GM12878 (cell line): ENCODE measurements around the gene NKD2.

Experiments
- CEBPB ChIP-seq, 2 experiments: fragments of 150-350 bp in 1 of 2; IDR thresholded peaks; 2 replicates each; pipeline ENCODE4 v1.6.1; 2012 to 2014; ENCODE audit warnings: low read depth in 2 of 2, low read length in 2 of 2, borderline replicate concordance in 1 of 2, inconsistent platforms in 1 of 2
- CREB1 ChIP-seq: IDR thresholded peaks from 2 replicates; pipeline ENCODE4 v1.6.1; 2012; ENCODE audit warnings: low read depth, mild to moderate bottlenecking, inconsistent platforms
- CTCF ChIP-seq, 3 experiments: IDR thresholded peaks in 2 of 3; conservative IDR thresholded peaks in 1 of 3; 2 replicates each; pipeline ENCODE4 v1.5.1; 2011; ENCODE audit warnings: low read depth in 3 of 3, low read length in 3 of 3, mild to moderate bottlenecking in 3 of 3, control low read depth in 2 of 3, moderate library complexity in 2 of 3, inconsistent platforms in 1 of 3, mixed read lengths in 1 of 3; ENCODE audit not compliant: control insufficient read depth in 2 of 3, insufficient read depth in 1 of 3; ENCODE audit errors: extremely low read depth in 1 of 3
- EP300 ChIP-seq, 2 experiments: fragments of 150-350 bp in 1 of 2; IDR thresholded peaks; 2 replicates each; pipeline ENCODE4 v1.6.1; 2011 to 2012; ENCODE audit warnings: low read depth in 2 of 2, low read length in 2 of 2, borderline replicate concordance in 1 of 2, improper control_type of control experiment in 1 of 2, inconsistent platforms in 1 of 2; ENCODE audit not compliant: control insufficient read depth in 1 of 2
- FOXK2 ChIP-seq: fragments of 450-650 bp; IDR thresholded peaks from 2 replicates; pipeline ENCODE4 v1.6.1; 2017; ENCODE audit warnings: mild to moderate bottlenecking, moderate library complexity
- SMC3 ChIP-seq: IDR thresholded peaks from 2 replicates; pipeline ENCODE4 v1.6.1; 2011; ENCODE audit warnings: low read length, improper control_type of control experiment, borderline replicate concordance
- SRF ChIP-seq, 2 experiments: IDR thresholded peaks; 2 replicates each; pipeline ENCODE4 v1.6.1; 2011; ENCODE audit warnings: low read depth in 2 of 2, low read length in 2 of 2, mild to moderate bottlenecking in 1 of 2, moderate library complexity in 1 of 2
- USF1 ChIP-seq: IDR thresholded peaks from 2 replicates; pipeline ENCODE4 v1.6.1; 2011; ENCODE audit warnings: borderline replicate concordance, low read depth, mild to moderate bottlenecking, moderate library complexity, mixed read lengths, low read length; ENCODE audit not compliant: insufficient read depth; ENCODE audit errors: extremely low read length
- YBX1 ChIP-seq: fragments of 450-650 bp; IDR thresholded peaks from 2 replicates; pipeline ENCODE4 v1.6.1; 2016; ENCODE audit warnings: antibody characterized with exemption
- YY1 ChIP-seq: IDR thresholded peaks from 2 replicates; pipeline ENCODE4 v1.6.1; 2011; ENCODE audit warnings: low read depth, mild to moderate bottlenecking, low read length

GRCh38 chr5:995318-995717 lies 13.3 kb upstream of the NKD2 start:
- TF ChIP-seq YBX1 (no peak), CREB1 (no peak), FOXK2 (no peak), EP300 (IDR thresholded peaks at IDR 0.05; ENCODE audit: borderline replicate concordance in 1 of 2, control insufficient read depth in 1 of 2, low read depth in 2 of 2, low read length in 2 of 2) (no peak), CTCF (IDR thresholded peaks at IDR 0.05 in 2 of 3, conservative IDR thresholded peaks at IDR 0.05 in 1 of 3; ENCODE audit: control insufficient read depth in 2 of 3, extremely low read depth in 1 of 3, insufficient read depth in 1 of 3, low read depth in 3 of 3, low read length in 3 of 3) (no peak), CEBPB (IDR thresholded peaks at IDR 0.05; ENCODE audit: borderline replicate concordance in 1 of 2, low read depth in 2 of 2, low read length in 2 of 2) (no peak), USF1 (no peak), YY1 (no peak), SMC3 (no peak), SRF (IDR thresholded peaks at IDR 0.05; ENCODE audit: low read depth in 2 of 2, low read length in 2 of 2) (no peak)
